HG02981 (cell line): ENCODE results near the gene SMYD3.
"Not testable (repeated sequence)": the region's sequence is repeated elsewhere in the genome, so short reads cannot be mapped to it uniquely, and the experiment has no call there.

Source experiments
- ATAC-seq: cut with Tn5 transposase; IDR thresholded peaks from one replicate; pipeline ENCODE4 v1.9.1; 2021; ENCODE audit warnings: mild to moderate bottlenecking, moderate library complexity; ENCODE audit not compliant: unreplicated experiment

Gene SMYD3

GRCh38 chr1:246081138-246081702 is 425.9 kb downstream of the SMYD3 start:
- no peak for ATAC-seq

- ATAC-seq = no peak
Measured at GRCh38 chr1:246080031-246080430, 427.0 kb downstream of the SMYD3 start.

- no peak for ATAC-seq
Measured at GRCh38 chr1:246078888-246079252, 428.2 kb downstream of the SMYD3 start.

GRCh38 chr1:246078126-246078887 is 428.8 kb downstream of the SMYD3 start:
- ATAC-seq = no peak

- no peak for ATAC-seq
Measured at GRCh38 chr1:246077476-246077875, 429.6 kb downstream of the SMYD3 start.

GRCh38 chr1:246074421-246074820 is 432.7 kb downstream of the SMYD3 start:
- ATAC-seq = no peak

- ATAC-seq = no peak
Measured at GRCh38 chr1:246072456-246072955, 434.6 kb downstream of the SMYD3 start.

GRCh38 chr1:246071981-246072380 is 435.1 kb downstream of the SMYD3 start:
- not testable (repeated sequence) for ATAC-seq

GRCh38 chr1:246071561-246071960 is 435.5 kb downstream of the SMYD3 start:
- not testable (repeated sequence) for ATAC-seq

GRCh38 chr1:246069581-246069980 is 437.5 kb downstream of the SMYD3 start:
- ATAC-seq = no peak

- ATAC-seq = no peak
Measured at GRCh38 chr1:246068619-246069509, 438.2 kb downstream of the SMYD3 start.

GRCh38 chr1:246068217-246068512 is 438.9 kb downstream of the SMYD3 start:
- ATAC-seq = no peak

GRCh38 chr1:246067432-246068216 is 439.5 kb downstream of the SMYD3 start:
- ATAC-seq = no peak

- ATAC-seq = no peak
Measured at GRCh38 chr1:246066573-246066972, 440.5 kb downstream of the SMYD3 start.

GRCh38 chr1:246065592-246065991 is 441.5 kb downstream of the SMYD3 start:
- no peak for ATAC-seq

GRCh38 chr1:246064891-246065290 is 442.2 kb downstream of the SMYD3 start:
- no peak for ATAC-seq

GRCh38 chr1:246063013-246063616 is 444.0 kb downstream of the SMYD3 start:
- no peak for ATAC-seq

GRCh38 chr1:246058466-246058865 is 448.6 kb downstream of the SMYD3 start:
- no peak for ATAC-seq

GRCh38 chr1:246052603-246053002 is 454.5 kb downstream of the SMYD3 start:
- ATAC-seq = no peak

- ATAC-seq = no peak
Measured at GRCh38 chr1:246051909-246052518, 455.1 kb downstream of the SMYD3 start.
